Tibial nerve (tissue), 4 donors: ENCODE results near the gene COA7. TPM values are rescaled to one million over a fixed set of nuclear protein-coding genes. Genes with fewer than 3 reads are reported as not detected.

Experiments
- DNase-seq, 2 donors: peaks; one replicate each; pipeline ENCODE4 v3.0.0-alpha.2; 2019; ENCODE audit warnings: low spot score in 2 of 2
- H3K27ac ChIP-seq, 4 donors: fragments of 200-600 bp; sonication (generic) in 3 of 4; one replicate each; pipeline ENCODE4 v1.5.1; 2017 to 2019; ENCODE audit warnings: mild to moderate bottlenecking in 1 of 4
- H3K27me3 ChIP-seq, 2 donors: fragments of 200-600 bp; sonication (generic) in 1 of 2; one replicate each; pipeline versions ENCODE4 v1.5.1 to v1.6.0; 2017 to 2019
- H3K36me3 ChIP-seq, 3 donors: fragments of 200-600 bp; sonication (generic); one replicate each; pipeline ENCODE4 v1.5.1; 2018 to 2019
- H3K4me1 ChIP-seq, 4 donors: fragments of 200-600 bp; sonication (generic) in 3 of 4; one replicate each; pipeline ENCODE4 v1.5.1; 2017 to 2019
- H3K4me3 ChIP-seq, 4 donors: fragments of 200-600 bp; sonication (generic) in 3 of 4; one replicate each; pipeline ENCODE4 v1.5.1; 2017 to 2019; ENCODE audit warnings: mild to moderate bottlenecking in 1 of 4, moderate library complexity in 1 of 4
- H3K9me3 ChIP-seq, 4 donors: fragments of 200-600 bp; sonication (generic) in 3 of 4; one replicate each; pipeline ENCODE4 v1.5.1; 2017 to 2019
- CTCF ChIP-seq, 5 experiments: fragments of 200-600 bp in 3 of 5; fragments of 450-650 bp in 2 of 5; sonication (generic) in 3 of 5; IDR thresholded peaks; one replicate each; pipeline ENCODE4 v1.5.1; 2016 to 2019; ENCODE audit warnings: antibody characterized with exemption in 5 of 5, mild to moderate bottlenecking in 3 of 5, moderate library complexity in 2 of 5
- EP300 ChIP-seq, 2 donors: sonication (generic); formaldehyde crosslinking; IDR thresholded peaks; one replicate each; pipeline ENCODE4 v1.6.1; 2017; ENCODE audit warnings: antibody characterized with exemption in 2 of 2, mild to moderate bottlenecking in 1 of 2
- POLR2A ChIP-seq, 2 donors: fragments of 450-650 bp; IDR thresholded peaks; one replicate each; pipeline ENCODE4 v1.6.1; 2017; ENCODE audit warnings: antibody characterized with exemption in 2 of 2, mild to moderate bottlenecking in 2 of 2, moderate library complexity in 2 of 2
- WGBS, 2 donors: methylation state at CpG; one replicate each; pipeline ENCODE4 v1.1.5; 2018; 5-methylcytosine and 5-hydroxymethylcytosine counted together
- small RNA-seq: library from RNA; depleted of rRNA; stranded (forward); fragments of <200 nt; gene quantifications from one replicate; pipeline ENCODE3, GENCODE V24; 2016
- total RNA-seq, 4 donors: library from RNA; depleted of rRNA; stranded (reverse); fragments of >200 nt; gene quantifications; one replicate each; pipeline ENCODE4 v1.1.0, GENCODE V29; 2016

The COA7 gene
- total RNA-seq, 4 donors from 2014 or later = 7.5 to 10.5 (median 8.9) TPM

DNA sequence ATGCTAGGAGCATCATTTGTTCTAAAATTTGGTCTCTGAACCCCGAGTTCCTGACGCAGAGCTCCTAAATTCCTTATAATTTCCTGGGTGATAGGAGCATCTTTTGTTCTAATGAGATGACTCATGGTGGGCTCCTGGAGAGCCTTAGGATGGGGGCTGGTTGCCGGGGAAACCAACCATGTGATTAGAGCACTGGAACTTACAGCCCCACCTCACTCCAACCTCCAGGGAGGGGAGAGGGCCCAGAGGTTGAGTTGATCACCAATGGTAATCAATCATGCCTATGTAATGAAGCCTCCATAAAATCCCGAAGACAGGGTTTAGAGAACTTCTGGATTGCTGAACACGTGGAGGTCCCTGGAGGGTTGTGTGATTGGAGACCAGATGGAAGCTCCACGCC, 57.5 kb downstream of the COA7 start:
- no peak overlapping the region for H3K27ac ChIP-seq
- TF ChIP-seq CTCF (IDR thresholded peaks at IDR 0.05) (no peak), POLR2A (IDR thresholded peaks at IDR 0.05) (no peak), EP300 (IDR thresholded peaks at IDR 0.05) (no peak)
- 78 to 83% methylated on average over 6 of the region's 6 CpGs for WGBS, 2 donors
- H3K9me3 ChIP-seq = no peaks in the 10 kb centered on the region
- peaks cover 0 to 10% of the 10 kb centered on the region in 2 donors for H3K27me3 ChIP-seq
- DNase-seq = no peak
- no peak overlapping the region for H3K4me3 ChIP-seq
- H3K4me1 ChIP-seq = peaks cover 0 to 11% (median 0%) of the 10 kb centered on the region in 4 donors
- no peaks in the 10 kb centered on the region for H3K36me3 ChIP-seq

DNA sequence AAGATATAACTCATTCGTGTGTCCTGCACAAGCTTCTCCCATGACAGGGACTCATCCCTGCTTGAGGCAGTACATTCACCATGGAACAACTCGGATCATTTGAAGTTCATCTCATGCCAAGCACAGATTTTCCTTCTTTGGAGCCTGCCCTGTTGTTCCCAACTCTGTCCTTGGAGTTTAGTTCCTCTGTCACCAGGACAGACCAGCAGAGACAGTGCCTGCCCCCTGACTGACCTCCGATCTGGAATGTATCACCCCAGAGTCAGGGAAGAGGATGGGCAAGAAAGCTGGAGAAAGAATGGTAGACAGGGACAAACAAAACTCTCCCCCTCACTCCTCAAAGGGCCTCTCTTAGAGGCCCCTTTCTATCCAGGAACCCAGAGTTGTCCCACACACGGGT, 60.2 kb downstream of the COA7 start:
- 59 to 60% methylated on average over 4 of the region's 4 CpGs for WGBS, 2 donors
- no peak for DNase-seq

GRCh38 chr1:52636721-52637695, 61.1 kb downstream of the COA7 start:
- Histone ChIP-seq H3K4me3 (no peak overlapping the region), H3K27me3 (peaks cover 0 to 35% of the 10 kb centered on the region in 2 donors)
- WGBS, 2 donors = 60 to 68% methylated on average over 11 of the region's 11 CpGs

More for the DNA sequence above, 60.2 kb downstream of the COA7 start:
- H3K4me3 ChIP-seq = no peak overlapping the region
- TF ChIP-seq POLR2A (IDR thresholded peaks at IDR 0.05) (no peak), CTCF (IDR thresholded peaks at IDR 0.05) (no peak), EP300 (IDR thresholded peaks at IDR 0.05) (no peak)
- peaks cover 0 to 26% of the 10 kb centered on the region in 2 donors for H3K27me3 ChIP-seq
- H3K36me3 ChIP-seq = no peaks in the 10 kb centered on the region
- peaks cover 0 to 12% (median 3%) of the 10 kb centered on the region in 4 donors for H3K4me1 ChIP-seq
- H3K27ac ChIP-seq = peak overlapping the region in 1 of 4 donors; percentile 70
- H3K9me3 ChIP-seq = peaks cover 0 to 9% (median 0%) of the 10 kb centered on the region in 4 donors

GRCh38 chr1:52635321-52636089, 62.6 kb downstream of the COA7 start:
- WGBS, 2 donors = 80% methylated on average over 4 of the region's 4 CpGs

More at GRCh38 chr1:52636721-52637695, 61.1 kb downstream of the COA7 start:
- DNase-seq = no peak
- no peak for TF ChIP-seq POLR2A (IDR thresholded peaks at IDR 0.05)
- TF ChIP-seq EP300 (IDR thresholded peaks at IDR 0.05) = no peak
- TF ChIP-seq CTCF (IDR thresholded peaks at IDR 0.05) = no peak
- peaks cover 0 to 20% (median 7%) of the 10 kb centered on the region in 4 donors for H3K4me1 ChIP-seq
- no peaks in the 10 kb centered on the region for H3K36me3 ChIP-seq
- peak overlapping the region in 1 of 4 donors; percentile 70 for H3K27ac ChIP-seq
- peaks cover 0 to 9% (median 0%) of the 10 kb centered on the region in 4 donors for H3K9me3 ChIP-seq

More at GRCh38 chr1:52635321-52636089, 62.6 kb downstream of the COA7 start:
- Histone ChIP-seq H3K4me3 (no peak overlapping the region), H3K36me3 (no peaks in the 10 kb centered on the region), H3K27me3 (peaks cover 0 to 46% of the 10 kb centered on the region in 2 donors), H3K9me3 (peaks cover 0 to 9% (median 0%) of the 10 kb centered on the region in 4 donors), H3K4me1 (peaks cover 0 to 22% (median 11%) of the 10 kb centered on the region in 4 donors), H3K27ac (peak overlapping the region in 1 of 4 donors; percentile 40)
- DNase-seq = no peak
- TF ChIP-seq POLR2A (IDR thresholded peaks at IDR 0.05) = no peak
- TF ChIP-seq EP300 (IDR thresholded peaks at IDR 0.05) = no peak
- no peak for TF ChIP-seq CTCF (IDR thresholded peaks at IDR 0.05)

Small RNA genes lying within 50 kb of the gene (small RNA-seq; reads per million reads assigned to genes)
- gene RN7SL62P = not detected

Other genes with a start within 250 kb of the COA7 start
- gene TUT4, start 145.3 kb downstream of the COA7 start, total RNA-seq = 100 to 1,000 TPM in 1 of 4 donors, 10 to 100 TPM in 3; 78.1 to 127 (median 82.3) TPM
- 10 to 100 TPM in 3 of 4 donors, 1 to 10 TPM in 1; 6.3 to 21.4 (median 13.8) TPM for gene GPX7, start 96.0 kb downstream of the COA7 start, total RNA-seq
- gene SHISAL2A, start 65.2 kb downstream of the COA7 start, total RNA-seq = 1 to 10 TPM in 2 of 4 donors, not detected in 2; 1.2 to 1.9 TPM
- gene ZYG11B, start 28.1 kb upstream of the COA7 start, total RNA-seq = 10 to 100 TPM; 41.9 to 46.5 (median 42.7) TPM
- not detected for gene ZYG11A, start 144.4 kb upstream of the COA7 start, total RNA-seq
- 100 to 1,000 TPM; 110 to 346 (median 205) TPM for gene ECHDC2, start 223.4 kb upstream of the COA7 start, total RNA-seq
- 100 to 1,000 TPM in 2 of 4 donors, 10 to 100 TPM in 2; 63.3 to 131 (median 104) TPM for gene SCP2, start 228.9 kb upstream of the COA7 start, total RNA-seq